DND-41 (cell line): ENCODE data around the gene RMND5B.

Source experiments
- ATAC-seq: fragments of 200-7000 bp; cut with Tn5 transposase; 3 replicates; pipeline ENCODE4 v1.9.1; 2021; ENCODE audit warnings: low read depth; ENCODE audit not compliant: insufficient read depth
- DNase-seq: peaks from one replicate; pipeline ENCODE4 v3.0.0-alpha.2; 2020
- H2AFZ ChIP-seq: 2 replicates; pipeline ENCODE4 v1.6.0; 2012; ENCODE audit warnings: low read depth, low read length
- H3K27ac ChIP-seq: 2 replicates; pipeline ENCODE4 v1.5.1; 2012; ENCODE audit warnings: low read length, inconsistent platforms
- H3K27me3 ChIP-seq: fragments of 200-600 bp; sonication (generic); 2 replicates; pipeline ENCODE4 v1.6.0; 2012; ENCODE audit warnings: low read length, mild to moderate bottlenecking, inconsistent platforms; ENCODE audit not compliant: insufficient read depth, poor library complexity
- H3K36me3 ChIP-seq: 2 replicates; pipeline ENCODE4 v1.5.1; 2012; ENCODE audit warnings: low read length, inconsistent platforms; ENCODE audit not compliant: insufficient read depth
- H3K4me1 ChIP-seq: 2 replicates; pipeline ENCODE4 v1.5.1; 2012; ENCODE audit warnings: mild to moderate bottlenecking, low read length; ENCODE audit not compliant: insufficient read depth
- H3K4me2 ChIP-seq: 2 replicates; pipeline ENCODE4 v1.6.0; 2012; ENCODE audit warnings: mild to moderate bottlenecking, moderate library complexity, low read length, inconsistent platforms; ENCODE audit not compliant: insufficient read depth
- H3K4me3 ChIP-seq, 2 experiments: fragments of 200-600 bp in 1 of 2; shearing (Covaris generic) in 1 of 2; 2 replicates each; pipeline ENCODE4 v1.5.1; 2012 to 2016; ENCODE audit warnings: inconsistent platforms in 2 of 2, low read length in 2 of 2, mild to moderate bottlenecking in 2 of 2, low read depth in 1 of 2, moderate library complexity in 1 of 2
- H3K79me2 ChIP-seq: 2 replicates; pipeline ENCODE4 v1.6.0; 2012; ENCODE audit warnings: low read length, inconsistent platforms; ENCODE audit not compliant: insufficient read depth
- H3K9ac ChIP-seq: 2 replicates; pipeline ENCODE4 v1.6.0; 2012; ENCODE audit warnings: low read depth, mild to moderate bottlenecking, inconsistent platforms, low read length, moderate library complexity
- H3K9me3 ChIP-seq: 2 replicates; pipeline ENCODE4 v1.5.1; 2012; ENCODE audit warnings: low read length, moderate library complexity, mild to moderate bottlenecking, inconsistent platforms; ENCODE audit not compliant: insufficient read depth, severe bottlenecking
- H4K20me1 ChIP-seq: 2 replicates; pipeline ENCODE4 v1.6.0; 2012; ENCODE audit warnings: low read length; ENCODE audit not compliant: insufficient read depth
- EZH2 ChIP-seq: IDR thresholded peaks from 3 replicates; pipeline ENCODE4 v1.6.1; 2012; ENCODE audit warnings: borderline replicate concordance, low read depth, mild to moderate bottlenecking, moderate library complexity, low read length, inconsistent platforms; ENCODE audit not compliant: severe bottlenecking
- TF ChIP-seq, protein P1 (sequence below): IDR thresholded peaks from 2 replicates; pipeline ENCODE4 v1.5.1; 2012; ENCODE audit warnings: borderline replicate concordance, low read length, moderate library complexity, mild to moderate bottlenecking; ENCODE audit not compliant: poor library complexity, severe bottlenecking; ENCODE audit errors: extremely low read depth

RMND5B gene

GRCh38 chr5:178189433-178189832, 58.6 kb downstream of the RMND5B start:
- H3K4me1 ChIP-seq = peaks cover 13% of the 10 kb centered on the region
- H3K27me3 ChIP-seq = peaks cover under 1% of the 10 kb centered on the region
- ATAC-seq (no peak), DNase-seq (no peak)
- H3K4me2 ChIP-seq = no peak overlapping the region
- TF ChIP-seq, protein P1, sequence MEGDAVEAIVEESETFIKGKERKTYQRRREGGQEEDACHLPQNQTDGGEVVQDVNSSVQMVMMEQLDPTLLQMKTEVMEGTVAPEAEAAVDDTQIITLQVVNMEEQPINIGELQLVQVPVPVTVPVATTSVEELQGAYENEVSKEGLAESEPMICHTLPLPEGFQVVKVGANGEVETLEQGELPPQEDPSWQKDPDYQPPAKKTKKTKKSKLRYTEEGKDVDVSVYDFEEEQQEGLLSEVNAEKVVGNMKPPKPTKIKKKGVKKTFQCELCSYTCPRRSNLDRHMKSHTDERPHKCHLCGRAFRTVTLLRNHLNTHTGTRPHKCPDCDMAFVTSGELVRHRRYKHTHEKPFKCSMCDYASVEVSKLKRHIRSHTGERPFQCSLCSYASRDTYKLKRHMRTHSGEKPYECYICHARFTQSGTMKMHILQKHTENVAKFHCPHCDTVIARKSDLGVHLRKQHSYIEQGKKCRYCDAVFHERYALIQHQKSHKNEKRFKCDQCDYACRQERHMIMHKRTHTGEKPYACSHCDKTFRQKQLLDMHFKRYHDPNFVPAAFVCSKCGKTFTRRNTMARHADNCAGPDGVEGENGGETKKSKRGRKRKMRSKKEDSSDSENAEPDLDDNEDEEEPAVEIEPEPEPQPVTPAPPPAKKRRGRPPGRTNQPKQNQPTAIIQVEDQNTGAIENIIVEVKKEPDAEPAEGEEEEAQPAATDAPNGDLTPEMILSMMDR = no peak
- no peak for TF ChIP-seq EZH2
- no peaks in the 10 kb centered on the region for H3K36me3 ChIP-seq
- no peaks in the 10 kb centered on the region for H3K9me3 ChIP-seq
- H2AFZ ChIP-seq = no peak overlapping the region
- no peaks in the 10 kb centered on the region for H3K79me2 ChIP-seq
- H3K9ac ChIP-seq = no peak overlapping the region
- H3K27ac ChIP-seq = no peak overlapping the region
- H3K4me3 ChIP-seq = no peak overlapping the region
- H4K20me1 ChIP-seq = no peaks in the 10 kb centered on the region; the same call in 1 of the 2 replicates

DNA sequence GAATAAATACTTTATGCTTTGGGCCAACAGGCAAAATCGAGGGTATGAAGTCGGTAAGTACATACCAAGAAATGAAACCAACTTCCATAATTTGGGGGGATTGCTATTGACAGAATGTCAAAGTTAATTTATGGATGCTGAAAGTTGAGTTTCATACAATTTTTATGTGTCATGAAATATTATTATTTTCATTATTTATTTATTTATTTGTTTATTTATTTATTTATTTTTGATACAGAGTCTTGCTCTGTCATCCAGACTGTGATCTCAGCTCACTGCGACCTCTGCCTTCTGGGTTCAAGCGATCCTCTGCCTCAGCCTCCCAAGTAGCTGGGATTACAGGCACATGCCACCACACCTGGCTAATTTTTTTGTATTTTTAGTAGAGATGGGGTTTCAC, 60.8 kb downstream of the RMND5B start:
- Histone ChIP-seq H3K36me3 (no peaks in the 10 kb centered on the region), H3K9me3 (no peaks in the 10 kb centered on the region), H2AFZ (no peak overlapping the region), H3K27me3 (peaks cover 8% of the 10 kb centered on the region), H3K27ac (no peak overlapping the region), H3K4me2 (no peak overlapping the region), H3K9ac (no peak overlapping the region), H3K4me3 (no peak overlapping the region), H3K4me1 (peaks cover 19% of the 10 kb centered on the region), H3K79me2 (no peaks in the 10 kb centered on the region), H4K20me1 (no peaks in the 10 kb centered on the region; the same call in 1 of the 2 replicates)
- ATAC-seq = no peak
- no peak for DNase-seq
- TF ChIP-seq, protein P1 = no peak
- no peak for TF ChIP-seq EZH2

GRCh38 chr5:178192244-178192643, 61.4 kb downstream of the RMND5B start:
- no peak for TF ChIP-seq EZH2
- TF ChIP-seq, protein P1 = no peak
- no peak for ATAC-seq
- no peak for DNase-seq
- no peak overlapping the region for H3K27ac ChIP-seq
- no peak overlapping the region for H2AFZ ChIP-seq
- H4K20me1 ChIP-seq = no peaks in the 10 kb centered on the region; the same call in 1 of the 2 replicates
- H3K79me2 ChIP-seq = no peaks in the 10 kb centered on the region
- no peaks in the 10 kb centered on the region for H3K36me3 ChIP-seq
- H3K9ac ChIP-seq = no peak overlapping the region
- peaks cover 19% of the 10 kb centered on the region for H3K4me1 ChIP-seq
- H3K4me3 ChIP-seq = no peak overlapping the region
- H3K4me2 ChIP-seq = no peak overlapping the region
- peaks cover 8% of the 10 kb centered on the region for H3K27me3 ChIP-seq
- no peaks in the 10 kb centered on the region for H3K9me3 ChIP-seq

- no peaks in the 10 kb centered on the region for H3K79me2 ChIP-seq
- peaks cover 19% of the 10 kb centered on the region for H3K4me1 ChIP-seq
- H2AFZ ChIP-seq = no peak overlapping the region
- H3K36me3 ChIP-seq = no peaks in the 10 kb centered on the region
- no peak for DNase-seq
- H3K27ac ChIP-seq = no peak overlapping the region
- no peak for ATAC-seq
- no peaks in the 10 kb centered on the region for H3K9me3 ChIP-seq
- H3K27me3 ChIP-seq = peaks cover 8% of the 10 kb centered on the region
- H3K4me2 ChIP-seq = no peak overlapping the region
- H3K4me3 ChIP-seq = no peak overlapping the region
- no peak overlapping the region for H3K9ac ChIP-seq
- H4K20me1 ChIP-seq = no peaks in the 10 kb centered on the region; the same call in 1 of the 2 replicates
- TF ChIP-seq EZH2 = no peak
- TF ChIP-seq, protein P1 = no peak
Measured at GRCh38 chr5:178192787-178193186, 62.0 kb downstream of the RMND5B start.
